Measurements from ENCODE around the gene DNASE1.

The DNASE1 gene

DNA sequence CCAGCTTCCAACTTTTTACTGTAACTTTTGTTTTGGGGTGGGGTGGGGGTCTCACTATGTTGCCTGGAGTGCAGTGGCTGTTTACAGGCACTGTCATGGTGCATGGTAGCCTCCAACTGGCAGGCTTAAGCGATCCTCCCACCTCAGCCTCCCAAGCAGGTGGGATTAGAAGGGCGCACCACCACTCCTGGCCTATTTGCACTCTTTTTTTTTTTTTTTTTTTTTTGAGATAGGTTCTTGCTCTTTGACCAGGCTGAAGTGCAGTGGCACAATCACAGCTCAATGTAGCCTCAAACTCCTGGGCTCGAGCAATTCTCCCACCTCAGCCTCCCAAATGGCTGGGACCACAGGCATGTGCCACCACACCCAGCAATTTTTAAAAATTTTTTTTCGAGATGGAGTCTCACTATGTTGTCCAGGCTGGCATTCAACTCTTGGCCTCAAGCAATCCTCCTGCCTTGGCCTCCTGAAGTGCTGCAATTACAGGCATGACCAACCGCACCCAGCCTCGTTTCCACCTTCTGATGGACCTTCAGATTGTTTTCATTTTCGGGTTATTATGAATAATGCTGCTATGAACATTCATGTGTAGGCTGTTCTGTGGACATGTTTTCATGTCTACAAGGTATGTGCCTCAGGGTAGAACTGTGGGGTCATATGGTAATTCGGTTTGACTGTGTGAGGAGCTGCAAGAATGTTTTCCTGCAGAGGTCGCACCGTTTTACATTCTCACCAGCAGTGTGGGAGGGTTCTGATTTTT is 51.9 kb downstream of the DNASE1 start:
- no peak for TF ChIP-seq CTCF (IDR thresholded peaks at IDR 0.05; ENCODE audit: borderline replicate concordance, control extremely low read depth, extremely low read depth, insufficient read depth, missing control alignments)
- DNase-seq (ENCODE audit: low spot score), result no peak
- in situ Hi-C loops (cut with MboI; ENCODE audit: low sequenced_read_pairs, unreplicated experiment), result no loop called here
